MM.1S (cell line): ENCODE results near the gene UNC93B1.

Experiments
- DNase-seq: peaks from one replicate; pipeline ENCODE4 v3.0.0-alpha.2; 2015
- H2AFZ ChIP-seq: fragments of 300-600 bp; sonication (generic); 2 replicates; pipeline ENCODE4 v1.6.0; 2016; ENCODE audit warnings: antibody characterized with exemption, low read length
- H3F3A ChIP-seq: fragments of 300-600 bp; sonication (generic); 2 replicates; pipeline ENCODE4 v1.6.1; 2016; ENCODE audit warnings: mild to moderate bottlenecking, antibody characterized with exemption, low read length, moderate library complexity, mixed read lengths; ENCODE audit not compliant: insufficient read depth
- H3K27ac ChIP-seq: fragments of 300-600 bp; sonication (generic); 2 replicates; pipeline ENCODE4 v1.5.1; 2016; ENCODE audit warnings: mild to moderate bottlenecking, low read length
- H3K27me3 ChIP-seq: fragments of 300-600 bp; sonication (generic); replicated peaks from 2 replicates; pipeline ENCODE4 v1.6.0; 2016; ENCODE audit warnings: low read length; ENCODE audit not compliant: insufficient read depth
- H3K36me3 ChIP-seq: fragments of 300-600 bp; sonication (generic); replicated peaks from 2 replicates; pipeline ENCODE4 v1.6.1; 2016; ENCODE audit warnings: mild to moderate bottlenecking, low read length, mixed read lengths; ENCODE audit not compliant: insufficient read depth
- H3K4me1 ChIP-seq: fragments of 300-600 bp; sonication (generic); 2 replicates; pipeline ENCODE4 v1.6.1; 2016; ENCODE audit warnings: low read length, mixed read lengths
- H3K4me2 ChIP-seq: fragments of 300-600 bp; sonication (generic); 2 replicates; pipeline ENCODE4 v1.6.0; 2016; ENCODE audit warnings: low read depth, low read length
- H3K4me3 ChIP-seq: fragments of 300-600 bp; sonication (generic); 2 replicates; pipeline ENCODE4 v1.5.1; 2016; ENCODE audit warnings: low read length, mixed read lengths
- H3K79me2 ChIP-seq: fragments of 300-600 bp; sonication (generic); 2 replicates; pipeline ENCODE4 v1.6.1; 2016; ENCODE audit warnings: mixed run types, low read length, mixed read lengths
- H3K9ac ChIP-seq: fragments of 300-600 bp; sonication (generic); 2 replicates; pipeline ENCODE4 v1.6.1; 2016; ENCODE audit warnings: low read length, mixed read lengths
- H3K9me2 ChIP-seq: fragments of 300-600 bp; sonication (generic); replicated peaks from 2 replicates; pipeline ENCODE4 v1.6.1; 2016; ENCODE audit warnings: mild to moderate bottlenecking, low read length, mixed read lengths; ENCODE audit not compliant: insufficient read depth
- H3K9me3 ChIP-seq: fragments of 300-600 bp; sonication (generic); replicated peaks from 2 replicates; pipeline ENCODE4 v1.6.1; 2016; ENCODE audit warnings: mild to moderate bottlenecking, low read length, mixed read lengths; ENCODE audit not compliant: insufficient read depth
- H4K20me1 ChIP-seq: fragments of 300-600 bp; sonication (generic); 2 replicates; pipeline ENCODE4 v1.6.1; 2016; ENCODE audit warnings: mild to moderate bottlenecking, low read length, moderate library complexity, mixed read lengths; ENCODE audit not compliant: insufficient read depth
- EZH2 ChIP-seq: fragments of 300-600 bp; sonication (generic); optimal IDR thresholded peaks from 2 replicates; pipeline ENCODE3; 2017; ENCODE audit warnings: low read depth, mild to moderate bottlenecking, antibody characterized with exemption, low read length, mixed read lengths
- EZH2phosphoT487 ChIP-seq: fragments of 300-600 bp; sonication (generic); IDR thresholded peaks from 2 replicates; pipeline ENCODE4 v1.6.1; 2018; ENCODE audit warnings: antibody characterized with exemption, low read length
- TF ChIP-seq, protein P1 (sequence below): fragments of 300-600 bp; sonication (generic); IDR thresholded peaks from 2 replicates; pipeline ENCODE4 v1.5.1; 2016; ENCODE audit warnings: antibody characterized with exemption, low read length, mixed read lengths

The UNC93B1 gene

DNA sequence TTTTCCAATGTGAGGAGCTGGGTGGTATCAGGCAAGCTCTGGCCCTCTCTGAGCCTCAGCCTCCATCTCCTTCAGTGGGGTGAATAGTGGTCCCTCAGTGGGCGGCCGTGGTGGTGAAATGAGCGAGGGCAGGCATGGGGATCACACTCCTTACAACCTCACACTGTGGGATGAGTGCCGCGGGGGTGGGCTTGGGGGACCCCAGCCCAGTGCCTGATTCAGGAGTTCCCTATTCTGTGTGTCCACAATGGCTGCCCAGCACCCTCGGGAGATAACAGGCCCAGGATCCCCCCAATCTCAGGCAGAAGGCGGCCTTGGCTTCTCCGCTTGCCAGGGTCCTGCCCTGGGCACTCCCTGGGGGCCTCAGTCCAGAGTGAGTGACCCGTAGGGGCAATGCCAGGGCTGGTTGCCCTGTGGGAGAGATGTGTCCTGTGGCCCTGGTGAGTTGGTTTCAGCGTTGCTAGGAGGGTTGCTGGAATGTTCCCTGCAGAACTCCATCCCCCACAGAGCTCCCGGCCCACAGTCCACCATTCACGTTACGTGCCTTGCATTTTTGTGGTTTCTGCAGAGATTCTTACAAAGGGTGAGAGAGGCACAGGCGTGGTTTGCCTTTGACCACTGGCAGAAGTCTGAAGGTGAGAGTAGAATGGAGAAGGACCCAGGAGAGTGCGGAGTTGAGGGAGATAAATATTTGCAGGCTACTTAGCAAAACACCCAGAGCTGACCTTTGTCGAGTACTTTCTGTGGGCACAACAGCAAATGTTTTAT lies 9.1 kb upstream of the UNC93B1 start:
- Histone ChIP-seq H3K4me3 (no peak overlapping the region), H2AFZ (no peak overlapping the region), H3F3A (peaks cover 29% of the 10 kb centered on the region), H4K20me1 (no peaks in the 10 kb centered on the region), H3K27me3 (no peaks in the 10 kb centered on the region), H3K9ac (no peak overlapping the region), H3K9me2 (no peaks in the 10 kb centered on the region), H3K36me3 (no peaks in the 10 kb centered on the region), H3K4me1 (peaks cover 48% of the 10 kb centered on the region), H3K9me3 (no peaks in the 10 kb centered on the region), H3K79me2 (no peaks in the 10 kb centered on the region), H3K4me2 (peak overlapping the region; percentile 17; the same call in 1 of the 2 replicates), H3K27ac (peak overlapping the region; percentile 28; the same call in 1 of the 2 replicates)
- peak; percentile 75 for DNase-seq
- no peak for TF ChIP-seq EZH2

- Histone ChIP-seq H3K27ac (no peak overlapping the region), H3K4me3 (no peak overlapping the region), H3K79me2 (no peaks in the 10 kb centered on the region), H3K27me3 (no peaks in the 10 kb centered on the region), H3F3A (peaks cover 34% of the 10 kb centered on the region), H3K36me3 (no peaks in the 10 kb centered on the region), H3K9me2 (no peaks in the 10 kb centered on the region), H2AFZ (no peak overlapping the region), H3K9me3 (no peaks in the 10 kb centered on the region), H3K9ac (no peak overlapping the region), H4K20me1 (no peaks in the 10 kb centered on the region), H3K4me1 (peaks cover 55% of the 10 kb centered on the region), H3K4me2 (no peak overlapping the region)
- DNase-seq = no peak
- TF ChIP-seq EZH2phosphoT487 = no peak
- no peak for TF ChIP-seq EZH2
- TF ChIP-seq, protein P1, sequence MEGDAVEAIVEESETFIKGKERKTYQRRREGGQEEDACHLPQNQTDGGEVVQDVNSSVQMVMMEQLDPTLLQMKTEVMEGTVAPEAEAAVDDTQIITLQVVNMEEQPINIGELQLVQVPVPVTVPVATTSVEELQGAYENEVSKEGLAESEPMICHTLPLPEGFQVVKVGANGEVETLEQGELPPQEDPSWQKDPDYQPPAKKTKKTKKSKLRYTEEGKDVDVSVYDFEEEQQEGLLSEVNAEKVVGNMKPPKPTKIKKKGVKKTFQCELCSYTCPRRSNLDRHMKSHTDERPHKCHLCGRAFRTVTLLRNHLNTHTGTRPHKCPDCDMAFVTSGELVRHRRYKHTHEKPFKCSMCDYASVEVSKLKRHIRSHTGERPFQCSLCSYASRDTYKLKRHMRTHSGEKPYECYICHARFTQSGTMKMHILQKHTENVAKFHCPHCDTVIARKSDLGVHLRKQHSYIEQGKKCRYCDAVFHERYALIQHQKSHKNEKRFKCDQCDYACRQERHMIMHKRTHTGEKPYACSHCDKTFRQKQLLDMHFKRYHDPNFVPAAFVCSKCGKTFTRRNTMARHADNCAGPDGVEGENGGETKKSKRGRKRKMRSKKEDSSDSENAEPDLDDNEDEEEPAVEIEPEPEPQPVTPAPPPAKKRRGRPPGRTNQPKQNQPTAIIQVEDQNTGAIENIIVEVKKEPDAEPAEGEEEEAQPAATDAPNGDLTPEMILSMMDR = no peak
These were observed 8.3 kb upstream of the UNC93B1 start for GRCh38 chr11:68012044-68012842.

- Histone ChIP-seq H3K9me3 (no peaks in the 10 kb centered on the region), H3K4me3 (no peak overlapping the region), H3K27me3 (no peaks in the 10 kb centered on the region), H3K79me2 (no peaks in the 10 kb centered on the region), H3K36me3 (no peaks in the 10 kb centered on the region), H3K9ac (no peak overlapping the region), H3K4me2 (no peak overlapping the region), H3K27ac (no peak overlapping the region), H3F3A (peaks cover 41% of the 10 kb centered on the region), H2AFZ (no peak overlapping the region), H4K20me1 (no peaks in the 10 kb centered on the region), H3K9me2 (no peaks in the 10 kb centered on the region), H3K4me1 (peaks cover 64% of the 10 kb centered on the region)
- TF ChIP-seq EZH2 (no peak), EZH2phosphoT487 (no peak)
- TF ChIP-seq, protein P1 = no peak
- no peak for DNase-seq
These were observed 7.4 kb upstream of the UNC93B1 start for GRCh38 chr11:68011051-68011943.
